HepG2 (cell line): ENCODE measurements around the gene CCDC148. TPM values are rescaled to one million over a fixed set of nuclear protein-coding genes. Genes with fewer than 3 reads are reported as not detected.
A peak's percentile ranks its signal among the peaks of the same experiment; 100 is the strongest.

Experiments
- DNMT1 ChIP-seq: sonication (generic); formaldehyde crosslinking; IDR thresholded peaks from 2 replicates; pipeline ENCODE4 v1.5.1; 2020; ENCODE audit warnings: mild to moderate bottlenecking, missing genetic modification reagents
- GMEB1 ChIP-seq: sonication (generic); formaldehyde crosslinking; IDR thresholded peaks from 2 replicates; pipeline ENCODE4 v1.5.1; 2020; ENCODE audit warnings: missing genetic modification reagents, mild to moderate bottlenecking, borderline replicate concordance
- MED8 ChIP-seq: sonication (generic); formaldehyde crosslinking; IDR thresholded peaks from 2 replicates; pipeline ENCODE4 v1.8.1; 2023; ENCODE audit warnings: mild to moderate bottlenecking, missing genetic modification reagents; ENCODE audit not compliant: insufficient replicate concordance
- NR2F6 ChIP-seq, 2 experiments: IDR thresholded peaks; 2 replicates each; pipeline ENCODE4 v1.6.1; 2016; ENCODE audit warnings: antibody characterized with exemption in 1 of 2, mild to moderate bottlenecking in 1 of 2
- RNF219 ChIP-seq: sonication (generic); formaldehyde crosslinking; IDR thresholded peaks from 2 replicates; pipeline ENCODE4 v1.5.0; 2020; ENCODE audit warnings: mild to moderate bottlenecking, missing genetic modification reagents
- TFE3 ChIP-seq: IDR thresholded peaks from 2 replicates; pipeline ENCODE4 v1.6.1; 2016
- ZFP36 ChIP-seq: fragments of 150-350 bp; IDR thresholded peaks from 2 replicates; pipeline ENCODE4 v1.6.1; 2018; ENCODE audit warnings: borderline replicate concordance, low read length, low read depth; ENCODE audit not compliant: partially characterized antibody
- ZNF333 ChIP-seq: sonication (generic); formaldehyde crosslinking; IDR thresholded peaks from 2 replicates; pipeline ENCODE4 v1.4.0; 2020; ENCODE audit warnings: mild to moderate bottlenecking, missing genetic modification reagents, borderline replicate concordance
- ZNF33A ChIP-seq: sonication (generic); formaldehyde crosslinking; IDR thresholded peaks from 2 replicates; pipeline ENCODE4 v1.5.1; 2020; ENCODE audit warnings: missing genetic modification reagents, mild to moderate bottlenecking, moderate library complexity, borderline replicate concordance
- ZNF414 ChIP-seq: sonication (generic); formaldehyde crosslinking; IDR thresholded peaks from 2 replicates; pipeline ENCODE4 v1.5.0; 2020; ENCODE audit warnings: missing genetic modification reagents
- ZNF557 ChIP-seq: sonication (generic); formaldehyde crosslinking; IDR thresholded peaks from 2 replicates; pipeline ENCODE4 v1.4.0; 2020; ENCODE audit warnings: missing genetic modification reagents
- polyA plus RNA-seq, 8 experiments: library from polyadenylated mRNA; depleted of rRNA in 3 of 8; stranded (reverse) in 7 of 8; unstranded in 1 of 8; fragments of >200 nt; fragmentation: Illumina TruSeq in 4 of 8; extraction: Trizol in 4 of 8; gene quantifications; 2 replicates each; pipeline versions ENCODE4 v1.2.1 to v1.2.3, GENCODE V29; 2011 to 2016; ENCODE audit warnings: low read depth in 4 of 8, missing spikeins in 1 of 8, mixed read lengths in 1 of 8; ENCODE audit not compliant: insufficient read depth in 1 of 8
- total RNA-seq, 5 experiments: library from RNA; depleted of rRNA; stranded (reverse); fragments of >200 nt; fragmentation: Illumina TruSeq; extraction: Trizol; gene quantifications; 2 replicates each; pipeline ENCODE4 v1.2.3, GENCODE V29; 2016; ENCODE audit warnings: low read depth in 1 of 5
- TF ChIP-seq, protein P1 (sequence below): sonication (generic); formaldehyde crosslinking; IDR thresholded peaks from 2 replicates; pipeline ENCODE4 v1.8.1; 2023; ENCODE audit warnings: mild to moderate bottlenecking, moderate library complexity, missing genetic modification reagents
- TF ChIP-seq, protein P2 (sequence below): IDR thresholded peaks from 2 replicates; pipeline ENCODE4 v1.6.1; 2016; ENCODE audit warnings: low read depth, missing genetic modification reagents, missing compliant biosample characterization

CCDC148 gene
- total and polyA plus RNA-seq, 2 of the 13 experiments (the other 11 are each of a cell fraction or from before 2014, with no cell fraction given): 0.30 to 0.49 TPM

DNA sequence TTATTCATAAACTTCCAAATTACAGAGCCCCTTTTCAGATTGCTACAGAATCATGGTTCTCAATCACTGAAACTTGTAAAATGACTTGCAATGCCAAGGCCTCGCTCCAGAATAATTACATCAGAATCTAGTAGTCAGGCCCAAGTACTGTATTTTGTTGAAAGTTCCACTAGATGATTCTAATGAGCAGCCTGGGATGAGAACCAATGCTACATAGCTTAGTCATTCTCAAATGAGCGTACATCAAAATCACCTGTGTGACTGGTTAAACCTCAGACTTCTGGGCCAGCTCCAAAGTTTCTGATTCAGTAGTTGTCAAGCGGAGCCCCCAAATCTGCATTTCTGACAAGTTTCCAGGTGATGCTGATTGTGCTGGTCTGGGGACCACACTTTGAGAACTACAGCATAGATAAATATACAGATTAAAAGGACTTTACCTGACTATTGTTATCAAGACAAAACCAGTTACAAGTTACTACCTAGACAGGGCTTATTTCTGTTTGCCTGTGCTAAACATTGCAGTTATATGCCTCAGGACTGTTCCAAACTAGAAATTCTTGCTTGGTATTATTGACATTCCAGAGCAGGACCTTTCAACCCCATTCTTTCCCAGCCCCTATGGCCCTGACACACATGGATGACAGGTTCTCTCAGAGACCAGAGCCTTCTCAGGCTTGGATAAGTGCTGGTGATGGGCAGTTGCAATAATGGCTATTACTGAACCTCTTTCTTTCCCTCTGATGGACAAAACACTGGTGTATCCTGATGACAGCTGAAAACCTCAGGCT, 271.8 kb downstream of the CCDC148 start (continued):
- TF ChIP-seq, protein P1, sequence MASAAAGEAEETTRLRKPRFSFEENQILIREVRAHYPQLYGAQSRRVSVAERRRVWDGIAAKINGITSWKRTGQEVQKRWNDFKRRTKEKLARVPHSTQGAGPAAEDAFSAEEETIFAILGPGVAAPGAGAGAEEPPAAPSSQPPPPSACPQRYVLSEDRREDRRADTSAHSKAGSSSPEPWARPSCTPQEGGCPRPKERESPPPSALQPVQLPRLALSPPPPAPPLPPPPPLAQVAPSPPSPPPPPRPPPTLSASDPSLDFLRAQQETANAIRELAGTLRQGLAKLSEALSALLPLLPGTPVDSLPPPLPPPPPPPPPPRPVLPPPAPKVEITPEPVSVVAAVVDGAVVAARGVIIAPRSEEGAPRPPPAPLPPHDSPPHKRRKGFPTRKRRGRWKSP (CRISPR knock-in tag): peak; percentile 75; the same call in 1 of the 2 replicates
- TF ChIP-seq ZNF333 (CRISPR knock-in tag): no peak
- no peak for TF ChIP-seq ZFP36
- TF ChIP-seq RNF219: no peak
- no peak for TF ChIP-seq ZNF33A (CRISPR knock-in tag)
- peak; percentile 73 for TF ChIP-seq ZNF414
- no peak for TF ChIP-seq MED8 (CRISPR knock-in tag)
- TF ChIP-seq NR2F6 (IDR thresholded peaks at IDR 0.05): peak; percentile 97
- peak; percentile 99 for TF ChIP-seq NR2F6 (CRISPR knock-in tag; IDR thresholded peaks at IDR 0.05)
- TF ChIP-seq ZNF557: 0 out of 2 replicates have a peak, but pooled peaks have one; percentile 34
- no peak for TF ChIP-seq TFE3 (CRISPR knock-in tag)
- TF ChIP-seq GMEB1 (CRISPR knock-in tag): no peak
- TF ChIP-seq DNMT1: no peak
- TF ChIP-seq, protein P2, sequence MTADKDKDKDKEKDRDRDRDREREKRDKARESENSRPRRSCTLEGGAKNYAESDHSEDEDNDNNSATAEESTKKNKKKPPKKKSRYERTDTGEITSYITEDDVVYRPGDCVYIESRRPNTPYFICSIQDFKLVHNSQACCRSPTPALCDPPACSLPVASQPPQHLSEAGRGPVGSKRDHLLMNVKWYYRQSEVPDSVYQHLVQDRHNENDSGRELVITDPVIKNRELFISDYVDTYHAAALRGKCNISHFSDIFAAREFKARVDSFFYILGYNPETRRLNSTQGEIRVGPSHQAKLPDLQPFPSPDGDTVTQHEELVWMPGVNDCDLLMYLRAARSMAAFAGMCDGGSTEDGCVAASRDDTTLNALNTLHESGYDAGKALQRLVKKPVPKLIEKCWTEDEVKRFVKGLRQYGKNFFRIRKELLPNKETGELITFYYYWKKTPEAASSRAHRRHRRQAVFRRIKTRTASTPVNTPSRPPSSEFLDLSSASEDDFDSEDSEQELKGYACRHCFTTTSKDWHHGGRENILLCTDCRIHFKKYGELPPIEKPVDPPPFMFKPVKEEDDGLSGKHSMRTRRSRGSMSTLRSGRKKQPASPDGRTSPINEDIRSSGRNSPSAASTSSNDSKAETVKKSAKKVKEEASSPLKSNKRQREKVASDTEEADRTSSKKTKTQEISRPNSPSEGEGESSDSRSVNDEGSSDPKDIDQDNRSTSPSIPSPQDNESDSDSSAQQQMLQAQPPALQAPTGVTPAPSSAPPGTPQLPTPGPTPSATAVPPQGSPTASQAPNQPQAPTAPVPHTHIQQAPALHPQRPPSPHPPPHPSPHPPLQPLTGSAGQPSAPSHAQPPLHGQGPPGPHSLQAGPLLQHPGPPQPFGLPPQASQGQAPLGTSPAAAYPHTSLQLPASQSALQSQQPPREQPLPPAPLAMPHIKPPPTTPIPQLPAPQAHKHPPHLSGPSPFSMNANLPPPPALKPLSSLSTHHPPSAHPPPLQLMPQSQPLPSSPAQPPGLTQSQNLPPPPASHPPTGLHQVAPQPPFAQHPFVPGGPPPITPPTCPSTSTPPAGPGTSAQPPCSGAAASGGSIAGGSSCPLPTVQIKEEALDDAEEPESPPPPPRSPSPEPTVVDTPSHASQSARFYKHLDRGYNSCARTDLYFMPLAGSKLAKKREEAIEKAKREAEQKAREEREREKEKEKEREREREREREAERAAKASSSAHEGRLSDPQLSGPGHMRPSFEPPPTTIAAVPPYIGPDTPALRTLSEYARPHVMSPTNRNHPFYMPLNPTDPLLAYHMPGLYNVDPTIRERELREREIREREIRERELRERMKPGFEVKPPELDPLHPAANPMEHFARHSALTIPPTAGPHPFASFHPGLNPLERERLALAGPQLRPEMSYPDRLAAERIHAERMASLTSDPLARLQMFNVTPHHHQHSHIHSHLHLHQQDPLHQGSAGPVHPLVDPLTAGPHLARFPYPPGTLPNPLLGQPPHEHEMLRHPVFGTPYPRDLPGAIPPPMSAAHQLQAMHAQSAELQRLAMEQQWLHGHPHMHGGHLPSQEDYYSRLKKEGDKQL (CRISPR knock-in tag): peak; percentile 62; the same call in 1 of the 2 replicates
